Measurements from ENCODE around the gene EIF2B2. TPM values are rescaled to one million over a fixed set of nuclear protein-coding genes. Genes with fewer than 3 reads are reported as not detected.

EIF2B2 gene
- total RNA-seq, 1 experiment from 2014 or later: 50.5 TPM

DNA sequence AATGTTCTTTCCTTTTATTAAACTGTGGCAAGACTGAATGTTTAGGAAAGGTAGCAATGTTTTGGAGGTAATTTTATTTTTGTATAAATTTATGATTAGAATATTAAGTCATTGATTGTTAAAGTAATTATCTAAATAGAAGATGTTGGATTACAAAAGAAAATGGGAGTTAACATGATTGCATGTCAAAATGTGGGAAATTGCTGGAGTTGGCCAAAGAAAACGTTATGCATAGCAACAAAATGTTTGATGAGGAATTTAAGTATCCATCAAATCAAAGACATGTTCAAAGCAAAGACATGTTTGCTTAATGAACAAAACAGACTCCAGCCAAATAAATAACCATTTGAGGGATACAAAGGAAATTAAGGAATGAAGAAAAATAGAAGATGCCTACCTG, 51.7 kb downstream of the EIF2B2 start (continued):
- no peak for TF ChIP-seq FOXK1 (CRISPR knock-in tag; IDR thresholded peaks at IDR 0.05)
- TF ChIP-seq, protein P1, sequence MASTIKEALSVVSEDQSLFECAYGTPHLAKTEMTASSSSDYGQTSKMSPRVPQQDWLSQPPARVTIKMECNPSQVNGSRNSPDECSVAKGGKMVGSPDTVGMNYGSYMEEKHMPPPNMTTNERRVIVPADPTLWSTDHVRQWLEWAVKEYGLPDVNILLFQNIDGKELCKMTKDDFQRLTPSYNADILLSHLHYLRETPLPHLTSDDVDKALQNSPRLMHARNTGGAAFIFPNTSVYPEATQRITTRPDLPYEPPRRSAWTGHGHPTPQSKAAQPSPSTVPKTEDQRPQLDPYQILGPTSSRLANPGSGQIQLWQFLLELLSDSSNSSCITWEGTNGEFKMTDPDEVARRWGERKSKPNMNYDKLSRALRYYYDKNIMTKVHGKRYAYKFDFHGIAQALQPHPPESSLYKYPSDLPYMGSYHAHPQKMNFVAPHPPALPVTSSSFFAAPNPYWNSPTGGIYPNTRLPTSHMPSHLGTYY (CRISPR knock-in tag; IDR thresholded peaks at IDR 0.05): no peak

DNA sequence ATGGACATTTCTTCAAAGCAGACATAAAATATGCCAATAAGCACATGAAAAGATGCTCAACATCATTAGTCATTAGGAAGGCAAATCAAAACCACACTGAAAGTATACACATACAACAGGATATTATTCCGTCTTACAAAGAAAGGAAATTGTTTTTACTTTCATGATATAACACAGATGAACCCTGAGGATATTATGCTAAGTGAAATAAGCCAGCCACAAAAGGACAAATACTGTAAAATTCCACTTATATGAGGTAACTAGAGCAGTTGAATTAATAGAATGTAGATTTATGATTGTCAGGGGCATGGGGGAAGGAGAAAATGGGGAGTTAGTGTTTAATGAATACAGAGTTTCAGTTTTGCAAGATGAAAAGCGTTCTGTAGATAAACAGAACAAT, 56.9 kb downstream of the EIF2B2 start:
- ChIA-PET CTCF (no interaction called here), POLR2A (no interaction called here)
- Mint-ChIP-seq H3K4me1 (peaks cover 15% of the 10 kb centered on the region), H3K27ac (no peak overlapping the region), H3K27me3 (ENCODE audit: low read depth) (no peaks in the 10 kb centered on the region; the same call in 1 of the 2 replicates), H3K4me3 (no peak overlapping the region), H3K9me3 (peaks cover 18% of the 10 kb centered on the region), H3K36me3 (peaks cover 28% of the 10 kb centered on the region)
- TF ChIP-seq TCF7 (CRISPR knock-in tag; IDR thresholded peaks at IDR 0.05; ENCODE audit: low read depth) (no peak), ATF1 (CRISPR knock-in tag; IDR thresholded peaks at IDR 0.05) (no peak), JUN (CRISPR knock-in tag; IDR thresholded peaks at IDR 0.05) (no peak), FOXK1 (CRISPR knock-in tag; IDR thresholded peaks at IDR 0.05) (no peak), SP1 (CRISPR knock-in tag; conservative IDR thresholded peaks at IDR 0.05) (no peak), GRHL2 (CRISPR knock-in tag; IDR thresholded peaks at IDR 0.05; ENCODE audit: insufficient replicate concordance, severe bottlenecking) (no peak)
- TF ChIP-seq, protein P2, sequence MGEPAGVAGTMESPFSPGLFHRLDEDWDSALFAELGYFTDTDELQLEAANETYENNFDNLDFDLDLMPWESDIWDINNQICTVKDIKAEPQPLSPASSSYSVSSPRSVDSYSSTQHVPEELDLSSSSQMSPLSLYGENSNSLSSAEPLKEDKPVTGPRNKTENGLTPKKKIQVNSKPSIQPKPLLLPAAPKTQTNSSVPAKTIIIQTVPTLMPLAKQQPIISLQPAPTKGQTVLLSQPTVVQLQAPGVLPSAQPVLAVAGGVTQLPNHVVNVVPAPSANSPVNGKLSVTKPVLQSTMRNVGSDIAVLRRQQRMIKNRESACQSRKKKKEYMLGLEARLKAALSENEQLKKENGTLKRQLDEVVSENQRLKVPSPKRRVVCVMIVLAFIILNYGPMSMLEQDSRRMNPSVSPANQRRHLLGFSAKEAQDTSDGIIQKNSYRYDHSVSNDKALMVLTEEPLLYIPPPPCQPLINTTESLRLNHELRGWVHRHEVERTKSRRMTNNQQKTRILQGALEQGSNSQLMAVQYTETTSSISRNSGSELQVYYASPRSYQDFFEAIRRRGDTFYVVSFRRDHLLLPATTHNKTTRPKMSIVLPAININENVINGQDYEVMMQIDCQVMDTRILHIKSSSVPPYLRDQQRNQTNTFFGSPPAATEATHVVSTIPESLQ (CRISPR knock-in tag; IDR thresholded peaks at IDR 0.05): no peak
- TF ChIP-seq, protein P3, sequence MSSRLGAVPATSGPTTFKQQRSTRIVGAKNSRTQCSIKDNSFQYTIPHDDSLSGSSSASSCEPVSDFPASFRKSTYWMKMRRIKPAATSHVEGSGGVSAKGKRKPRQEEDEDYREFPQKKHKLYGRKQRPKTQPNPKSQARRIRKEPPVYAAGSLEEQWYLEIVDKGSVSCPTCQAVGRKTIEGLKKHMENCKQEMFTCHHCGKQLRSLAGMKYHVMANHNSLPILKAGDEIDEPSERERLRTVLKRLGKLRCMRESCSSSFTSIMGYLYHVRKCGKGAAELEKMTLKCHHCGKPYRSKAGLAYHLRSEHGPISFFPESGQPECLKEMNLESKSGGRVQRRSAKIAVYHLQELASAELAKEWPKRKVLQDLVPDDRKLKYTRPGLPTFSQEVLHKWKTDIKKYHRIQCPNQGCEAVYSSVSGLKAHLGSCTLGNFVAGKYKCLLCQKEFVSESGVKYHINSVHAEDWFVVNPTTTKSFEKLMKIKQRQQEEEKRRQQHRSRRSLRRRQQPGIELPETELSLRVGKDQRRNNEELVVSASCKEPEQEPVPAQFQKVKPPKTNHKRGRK (CRISPR knock-in tag; IDR thresholded peaks at IDR 0.05; ENCODE audit: borderline replicate concordance): no peak
- TF ChIP-seq, protein P4, sequence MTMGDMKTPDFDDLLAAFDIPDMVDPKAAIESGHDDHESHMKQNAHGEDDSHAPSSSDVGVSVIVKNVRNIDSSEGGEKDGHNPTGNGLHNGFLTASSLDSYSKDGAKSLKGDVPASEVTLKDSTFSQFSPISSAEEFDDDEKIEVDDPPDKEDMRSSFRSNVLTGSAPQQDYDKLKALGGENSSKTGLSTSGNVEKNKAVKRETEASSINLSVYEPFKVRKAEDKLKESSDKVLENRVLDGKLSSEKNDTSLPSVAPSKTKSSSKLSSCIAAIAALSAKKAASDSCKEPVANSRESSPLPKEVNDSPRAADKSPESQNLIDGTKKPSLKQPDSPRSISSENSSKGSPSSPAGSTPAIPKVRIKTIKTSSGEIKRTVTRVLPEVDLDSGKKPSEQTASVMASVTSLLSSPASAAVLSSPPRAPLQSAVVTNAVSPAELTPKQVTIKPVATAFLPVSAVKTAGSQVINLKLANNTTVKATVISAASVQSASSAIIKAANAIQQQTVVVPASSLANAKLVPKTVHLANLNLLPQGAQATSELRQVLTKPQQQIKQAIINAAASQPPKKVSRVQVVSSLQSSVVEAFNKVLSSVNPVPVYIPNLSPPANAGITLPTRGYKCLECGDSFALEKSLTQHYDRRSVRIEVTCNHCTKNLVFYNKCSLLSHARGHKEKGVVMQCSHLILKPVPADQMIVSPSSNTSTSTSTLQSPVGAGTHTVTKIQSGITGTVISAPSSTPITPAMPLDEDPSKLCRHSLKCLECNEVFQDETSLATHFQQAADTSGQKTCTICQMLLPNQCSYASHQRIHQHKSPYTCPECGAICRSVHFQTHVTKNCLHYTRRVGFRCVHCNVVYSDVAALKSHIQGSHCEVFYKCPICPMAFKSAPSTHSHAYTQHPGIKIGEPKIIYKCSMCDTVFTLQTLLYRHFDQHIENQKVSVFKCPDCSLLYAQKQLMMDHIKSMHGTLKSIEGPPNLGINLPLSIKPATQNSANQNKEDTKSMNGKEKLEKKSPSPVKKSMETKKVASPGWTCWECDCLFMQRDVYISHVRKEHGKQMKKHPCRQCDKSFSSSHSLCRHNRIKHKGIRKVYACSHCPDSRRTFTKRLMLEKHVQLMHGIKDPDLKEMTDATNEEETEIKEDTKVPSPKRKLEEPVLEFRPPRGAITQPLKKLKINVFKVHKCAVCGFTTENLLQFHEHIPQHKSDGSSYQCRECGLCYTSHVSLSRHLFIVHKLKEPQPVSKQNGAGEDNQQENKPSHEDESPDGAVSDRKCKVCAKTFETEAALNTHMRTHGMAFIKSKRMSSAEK (CRISPR knock-in tag; IDR thresholded peaks at IDR 0.05; ENCODE audit: borderline replicate concordance): no peak
- TF ChIP-seq, protein P5, sequence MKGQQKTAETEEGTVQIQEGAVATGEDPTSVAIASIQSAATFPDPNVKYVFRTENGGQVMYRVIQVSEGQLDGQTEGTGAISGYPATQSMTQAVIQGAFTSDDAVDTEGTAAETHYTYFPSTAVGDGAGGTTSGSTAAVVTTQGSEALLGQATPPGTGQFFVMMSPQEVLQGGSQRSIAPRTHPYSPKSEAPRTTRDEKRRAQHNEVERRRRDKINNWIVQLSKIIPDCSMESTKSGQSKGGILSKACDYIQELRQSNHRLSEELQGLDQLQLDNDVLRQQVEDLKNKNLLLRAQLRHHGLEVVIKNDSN (CRISPR knock-in tag; IDR thresholded peaks at IDR 0.05): no peak
- TF ChIP-seq, protein P6, sequence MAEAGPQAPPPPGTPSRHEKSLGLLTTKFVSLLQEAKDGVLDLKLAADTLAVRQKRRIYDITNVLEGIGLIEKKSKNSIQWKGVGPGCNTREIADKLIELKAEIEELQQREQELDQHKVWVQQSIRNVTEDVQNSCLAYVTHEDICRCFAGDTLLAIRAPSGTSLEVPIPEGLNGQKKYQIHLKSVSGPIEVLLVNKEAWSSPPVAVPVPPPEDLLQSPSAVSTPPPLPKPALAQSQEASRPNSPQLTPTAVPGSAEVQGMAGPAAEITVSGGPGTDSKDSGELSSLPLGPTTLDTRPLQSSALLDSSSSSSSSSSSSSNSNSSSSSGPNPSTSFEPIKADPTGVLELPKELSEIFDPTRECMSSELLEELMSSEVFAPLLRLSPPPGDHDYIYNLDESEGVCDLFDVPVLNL (CRISPR knock-in tag; IDR thresholded peaks at IDR 0.05; ENCODE audit: borderline replicate concordance, low read depth): no peak
- ATAC-seq (no peak), DNase-seq (ENCODE audit: low spot score) (no peak)

Data from WTC11 (cell line).